Central memory CD8-positive, alpha-beta T cell (primary cell): Measurements from ENCODE around the gene ADCY2.

ENCODE experiments used
- ATAC-seq: fragments of 150-1000 bp; cut with Tn5 transposase; replicated peaks from 2 replicates; pipeline ENCODE4 v1.10.0; 2022; ENCODE audit warnings: mild to moderate bottlenecking, moderate FRiP score, moderate number of reproducible peaks; ENCODE audit not compliant: poor library complexity, severe bottlenecking; ENCODE audit errors: extremely low read depth
- DNase-seq, 2 donors: peaks; one replicate each; pipeline ENCODE4 v3.0.0; 2021; ENCODE audit warnings: low spot score in 2 of 2
- H3K27ac Mint-ChIP-seq: one replicate; pipeline ENCODE4 v1.8.0; 2022; ENCODE audit warnings: low read depth, mild to moderate bottlenecking, moderate library complexity, mixed read lengths
- H3K27me3 Mint-ChIP-seq: one replicate; pipeline ENCODE4 v1.8.0; 2022; ENCODE audit warnings: mixed read lengths
- H3K36me3 Mint-ChIP-seq: one replicate; pipeline ENCODE4 v1.8.0; 2022; ENCODE audit warnings: mild to moderate bottlenecking, moderate library complexity, mixed read lengths; ENCODE audit not compliant: insufficient read depth
- H3K4me1 Mint-ChIP-seq: one replicate; pipeline ENCODE4 v1.8.0; 2022; ENCODE audit warnings: mixed read lengths
- H3K4me3 Mint-ChIP-seq: one replicate; pipeline ENCODE4 v1.8.0; 2022; ENCODE audit warnings: mild to moderate bottlenecking, moderate library complexity, mixed read lengths
- H3K9me3 Mint-ChIP-seq: one replicate; pipeline ENCODE4 v1.8.0; 2022; ENCODE audit warnings: mixed read lengths

ADCY2 gene

GRCh38 chr5:7754490-7754889, 358.6 kb downstream of the ADCY2 start:
- no peak for ATAC-seq
- no peaks in the 10 kb centered on the region for H3K9me3 Mint-ChIP-seq
- DNase-seq = no peak
- H3K4me1 Mint-ChIP-seq = no peaks in the 10 kb centered on the region
- peaks cover 38% of the 10 kb centered on the region for H3K27me3 Mint-ChIP-seq
- no peak overlapping the region for H3K4me3 Mint-ChIP-seq
- H3K36me3 Mint-ChIP-seq = no peaks in the 10 kb centered on the region
- H3K27ac Mint-ChIP-seq = no peak overlapping the region

GRCh38 chr5:7754997-7755596, 359.2 kb downstream of the ADCY2 start:
- DNase-seq (no peak), ATAC-seq (no peak)
- Mint-ChIP-seq H3K27me3 (peaks cover 38% of the 10 kb centered on the region), H3K9me3 (no peaks in the 10 kb centered on the region), H3K4me1 (no peaks in the 10 kb centered on the region), H3K27ac (no peak overlapping the region), H3K36me3 (no peaks in the 10 kb centered on the region), H3K4me3 (no peak overlapping the region)

- Mint-ChIP-seq H3K36me3 (no peaks in the 10 kb centered on the region), H3K4me1 (no peaks in the 10 kb centered on the region), H3K27ac (no peak overlapping the region), H3K4me3 (no peak overlapping the region), H3K27me3 (peaks cover 32% of the 10 kb centered on the region), H3K9me3 (no peaks in the 10 kb centered on the region)
- no peak for DNase-seq
- ATAC-seq = no peak
Observed at GRCh38 chr5:7755958-7756357, 360.0 kb downstream of the ADCY2 start.

GRCh38 chr5:7756453-7756852, 360.5 kb downstream of the ADCY2 start:
- no peaks in the 10 kb centered on the region for H3K4me1 Mint-ChIP-seq
- H3K36me3 Mint-ChIP-seq = no peaks in the 10 kb centered on the region
- no peaks in the 10 kb centered on the region for H3K9me3 Mint-ChIP-seq
- H3K27me3 Mint-ChIP-seq = peaks cover 32% of the 10 kb centered on the region
- no peak for ATAC-seq
- no peak overlapping the region for H3K4me3 Mint-ChIP-seq
- H3K27ac Mint-ChIP-seq = no peak overlapping the region
- no peak for DNase-seq

DNA sequence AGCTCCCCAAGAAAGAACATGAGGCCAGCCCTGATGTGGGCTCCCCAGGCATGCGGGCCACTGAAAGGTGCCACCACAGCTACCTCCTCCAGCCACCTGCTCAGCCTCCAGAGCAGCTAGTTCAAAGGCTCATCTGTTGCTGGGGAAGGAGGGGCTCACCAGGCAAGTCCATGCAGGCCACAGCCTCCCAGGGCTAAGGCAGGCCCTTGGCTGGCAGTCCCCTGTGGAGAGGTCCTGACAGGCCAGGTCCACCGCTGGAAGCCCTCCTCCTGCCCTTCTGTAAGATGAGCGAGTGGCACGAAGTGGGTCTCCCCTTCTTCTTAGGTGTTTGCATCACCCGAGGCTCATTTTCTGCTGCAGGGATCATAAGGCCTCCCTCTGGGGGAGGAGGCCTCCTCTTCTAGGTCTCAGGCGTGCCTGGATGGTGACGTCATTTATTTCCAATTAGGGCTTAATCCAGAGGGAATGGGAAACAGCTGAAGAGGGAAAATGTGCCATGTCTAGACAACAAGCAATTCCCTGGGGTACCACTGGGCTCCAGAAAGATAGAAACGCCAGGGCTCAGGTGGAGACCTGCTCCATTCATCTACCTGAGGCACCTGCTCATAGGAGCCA, 363.4 kb downstream of the ADCY2 start:
- H3K36me3 Mint-ChIP-seq = no peaks in the 10 kb centered on the region
- H3K4me3 Mint-ChIP-seq = no peak overlapping the region
- H3K4me1 Mint-ChIP-seq = no peaks in the 10 kb centered on the region
- no peak overlapping the region for H3K27ac Mint-ChIP-seq
- peaks cover 18% of the 10 kb centered on the region for H3K27me3 Mint-ChIP-seq
- no peak for DNase-seq
- H3K9me3 Mint-ChIP-seq = no peaks in the 10 kb centered on the region
- ATAC-seq = no peak

GRCh38 chr5:7759951-7760580, 364.1 kb downstream of the ADCY2 start:
- ATAC-seq (no peak), DNase-seq (no peak)
- Mint-ChIP-seq H3K36me3 (no peaks in the 10 kb centered on the region), H3K4me1 (no peaks in the 10 kb centered on the region), H3K9me3 (no peaks in the 10 kb centered on the region), H3K27ac (no peak overlapping the region), H3K27me3 (peaks cover 25% of the 10 kb centered on the region), H3K4me3 (no peak overlapping the region)

DNA sequence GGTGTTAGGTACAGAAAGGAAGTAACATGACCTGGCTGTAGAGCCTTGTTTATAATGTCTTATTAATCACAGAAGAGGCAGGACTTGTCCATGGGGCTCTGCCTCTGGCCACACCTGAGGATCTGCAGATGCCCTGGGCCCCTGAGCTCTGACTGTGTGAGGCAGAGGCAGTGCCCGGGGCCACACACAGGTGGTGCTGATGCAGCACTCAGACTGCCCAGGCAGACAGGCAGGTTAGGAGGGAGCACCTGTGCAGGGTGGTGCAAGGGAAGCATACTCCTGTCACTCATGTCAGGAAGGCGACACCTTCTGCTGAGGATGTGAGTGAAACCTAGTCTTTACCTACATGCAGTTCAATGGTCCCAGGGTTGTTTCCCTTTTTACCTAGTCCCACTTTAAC, 366.3 kb downstream of the ADCY2 start:
- ATAC-seq (no peak), DNase-seq (no peak)
- Mint-ChIP-seq H3K4me3 (no peak overlapping the region), H3K27ac (no peak overlapping the region), H3K9me3 (no peaks in the 10 kb centered on the region), H3K4me1 (no peaks in the 10 kb centered on the region), H3K36me3 (no peaks in the 10 kb centered on the region), H3K27me3 (peaks cover 47% of the 10 kb centered on the region)

DNA sequence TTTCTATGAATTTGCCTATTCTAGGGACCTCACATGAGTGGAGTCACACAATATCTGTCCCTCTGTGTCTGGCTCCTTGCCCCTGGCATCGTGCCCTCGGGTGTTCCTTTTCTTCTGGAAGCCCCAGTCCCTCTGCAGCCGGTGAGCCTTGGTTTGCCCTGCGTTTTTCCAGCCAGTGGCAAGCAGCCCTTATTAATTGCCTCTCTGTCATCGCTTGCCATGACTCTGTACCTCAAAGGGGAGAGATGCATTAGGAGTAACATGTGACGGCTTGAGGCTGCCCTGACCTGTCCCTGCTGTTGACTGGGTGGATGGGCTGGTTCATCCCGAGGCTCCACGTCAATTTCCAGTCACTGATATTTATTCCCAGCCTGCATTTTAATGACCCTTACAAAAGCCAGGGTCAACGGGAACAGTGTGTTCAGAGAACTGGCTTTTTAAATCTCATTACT, 367.7 kb downstream of the ADCY2 start:
- H3K27ac Mint-ChIP-seq = no peak overlapping the region
- H3K36me3 Mint-ChIP-seq = no peaks in the 10 kb centered on the region
- DNase-seq = no peak
- no peak overlapping the region for H3K4me3 Mint-ChIP-seq
- no peaks in the 10 kb centered on the region for H3K4me1 Mint-ChIP-seq
- no peak for ATAC-seq
- no peaks in the 10 kb centered on the region for H3K9me3 Mint-ChIP-seq
- peaks cover 51% of the 10 kb centered on the region for H3K27me3 Mint-ChIP-seq

GRCh38 chr5:7764452-7764851, 368.5 kb downstream of the ADCY2 start:
- no peaks in the 10 kb centered on the region for H3K9me3 Mint-ChIP-seq

DNA sequence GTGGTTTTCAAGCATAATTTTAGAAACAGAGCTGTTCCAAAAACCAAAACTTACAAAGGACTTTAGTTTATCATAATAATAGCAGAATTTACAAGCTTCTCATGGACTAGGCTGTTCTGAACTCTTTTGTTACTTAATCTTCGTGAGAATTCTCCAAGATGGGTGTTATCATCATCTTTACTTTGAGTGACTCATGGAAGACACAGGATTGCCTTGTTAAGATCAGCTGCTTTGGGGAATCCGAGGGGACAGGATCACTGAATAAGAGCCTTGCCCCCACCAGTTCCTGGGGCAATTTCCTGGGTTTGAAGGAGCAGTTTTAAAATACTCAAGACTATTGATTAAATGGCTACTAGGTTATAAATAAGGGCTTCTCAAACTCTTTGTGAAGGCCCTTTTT, 374.5 kb downstream of the ADCY2 start:
- no peaks in the 10 kb centered on the region for H3K9me3 Mint-ChIP-seq
- no peak overlapping the region for H3K27ac Mint-ChIP-seq
- no peak for ATAC-seq
- H3K4me1 Mint-ChIP-seq = no peaks in the 10 kb centered on the region
- no peak overlapping the region for H3K4me3 Mint-ChIP-seq
- no peak for DNase-seq
- no peaks in the 10 kb centered on the region for H3K36me3 Mint-ChIP-seq
- peaks cover 32% of the 10 kb centered on the region for H3K27me3 Mint-ChIP-seq

More at GRCh38 chr5:7764452-7764851, 368.5 kb downstream of the ADCY2 start:
- ATAC-seq (no peak), DNase-seq (no peak)
- H3K4me1 Mint-ChIP-seq = no peaks in the 10 kb centered on the region
- no peak overlapping the region for H3K4me3 Mint-ChIP-seq
- no peak overlapping the region for H3K27ac Mint-ChIP-seq
- no peaks in the 10 kb centered on the region for H3K36me3 Mint-ChIP-seq
- H3K27me3 Mint-ChIP-seq = peaks cover 51% of the 10 kb centered on the region

- Mint-ChIP-seq H3K36me3 (no peaks in the 10 kb centered on the region), H3K27me3 (peaks cover 30% of the 10 kb centered on the region), H3K9me3 (no peaks in the 10 kb centered on the region), H3K4me1 (no peaks in the 10 kb centered on the region), H3K4me3 (no peak overlapping the region), H3K27ac (no peak overlapping the region)
- no peak for DNase-seq
- ATAC-seq = no peak
Observed at GRCh38 chr5:7772141-7772540, 376.2 kb downstream of the ADCY2 start.

DNA sequence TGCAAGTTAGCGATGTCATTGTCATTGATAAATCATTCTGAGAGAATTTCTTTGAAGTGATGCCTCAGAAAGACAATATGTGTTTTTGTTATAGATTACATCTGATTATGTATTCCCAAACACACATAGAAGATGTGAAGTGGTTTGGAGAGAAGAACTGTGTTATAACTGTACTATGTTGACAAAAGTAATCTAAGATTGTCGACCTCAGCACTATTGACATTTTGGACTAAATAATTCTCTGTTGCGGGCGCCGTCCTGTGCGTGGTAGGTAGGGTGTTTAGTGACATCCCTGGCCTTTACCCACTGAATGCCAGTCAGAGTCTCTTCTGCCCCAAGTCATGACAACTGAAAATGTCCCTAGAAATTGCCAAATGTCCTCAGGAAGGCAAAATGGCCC, 377.2 kb downstream of the ADCY2 start:
- Mint-ChIP-seq H3K27ac (no peak overlapping the region), H3K36me3 (no peaks in the 10 kb centered on the region), H3K27me3 (peaks cover 31% of the 10 kb centered on the region), H3K4me1 (no peaks in the 10 kb centered on the region), H3K4me3 (no peak overlapping the region), H3K9me3 (no peaks in the 10 kb centered on the region)
- DNase-seq = no peak
- ATAC-seq = no peak

DNA sequence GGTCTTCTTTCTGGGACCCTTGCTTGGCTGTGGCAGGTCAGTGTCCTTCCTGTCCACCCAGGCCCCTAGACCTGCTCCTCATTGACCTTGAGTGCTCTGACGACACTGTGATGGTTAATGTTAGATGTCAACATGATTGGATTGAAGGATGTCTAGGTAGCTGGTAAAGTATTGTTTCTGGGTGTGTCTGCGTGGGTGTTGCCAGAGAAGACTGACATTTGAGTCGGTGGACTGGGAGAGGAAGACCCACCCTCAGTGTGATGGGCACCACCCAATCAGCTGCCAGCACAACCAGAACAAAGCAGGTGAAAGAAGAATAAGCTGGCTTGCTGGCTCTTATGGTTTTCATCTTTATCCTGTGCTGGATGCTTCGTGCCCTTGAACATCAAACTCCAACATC, 380.5 kb downstream of the ADCY2 start:
- H3K9me3 Mint-ChIP-seq = peaks cover 4% of the 10 kb centered on the region
- H3K4me3 Mint-ChIP-seq = no peak overlapping the region
- no peak for ATAC-seq
- H3K4me1 Mint-ChIP-seq = peaks cover 13% of the 10 kb centered on the region
- no peaks in the 10 kb centered on the region for H3K36me3 Mint-ChIP-seq
- no peak for DNase-seq
- H3K27me3 Mint-ChIP-seq = peaks cover 48% of the 10 kb centered on the region
- H3K27ac Mint-ChIP-seq = no peak overlapping the region
